Measurements from ENCODE around the gene METTL9.
"Not testable (repeated sequence)": the region's sequence is repeated elsewhere in the genome, so short reads cannot be mapped to it uniquely, and the experiment has no call there.

- TF ChIP-seq POLR2A, CTCF, EP300 (IDR thresholded peaks at IDR 0.05): not testable (repeated sequence)
Measured at GRCh38 chr16:21635694-21636093, 36.3 kb downstream of the METTL9 start.

Data from tibial nerve (tissue), 4 donors.